Germinal center (tissue), 1 donor: ENCODE results near the gene CDC34.

Experiments
- DNase-seq: peaks from one replicate; pipeline ENCODE4 v3.0.0; 2012; ENCODE audit warnings: mixed read lengths, low spot score

CDC34 gene

DNA sequence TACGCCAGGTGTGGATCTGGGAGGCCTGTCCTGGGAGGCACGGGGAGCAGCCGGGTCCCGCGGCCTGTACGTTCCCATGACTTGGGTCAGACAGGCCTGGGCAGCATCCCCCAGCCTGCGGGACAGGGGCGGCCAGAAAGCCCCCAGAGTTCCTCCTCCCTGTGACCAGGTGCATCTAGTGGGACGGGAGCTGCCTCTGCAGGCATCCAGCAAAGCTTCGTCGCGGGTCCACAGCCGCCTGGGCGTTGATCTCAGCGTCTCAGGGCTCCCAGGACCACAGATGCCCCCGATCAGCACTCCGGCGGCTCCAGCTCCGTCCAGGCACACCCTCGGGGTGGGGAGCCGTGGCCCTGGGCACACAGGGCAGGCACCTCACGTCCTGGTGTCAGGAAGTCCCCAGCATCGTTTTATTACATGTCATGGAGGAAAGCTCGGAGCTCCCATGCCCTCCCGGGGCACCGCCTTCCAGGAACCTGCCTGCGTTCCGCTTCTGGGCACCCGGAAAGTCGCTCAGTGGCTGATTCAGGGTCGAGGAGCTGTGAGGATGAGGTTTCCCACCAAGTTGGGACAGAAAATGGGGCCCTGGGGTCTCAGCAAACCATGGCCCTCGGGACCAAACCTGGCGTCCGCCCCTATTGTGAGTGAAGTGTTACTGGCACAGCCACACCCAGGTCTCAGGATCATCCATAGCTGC is 10.8 kb downstream of the CDC34 start:
- no peak for DNase-seq

DNA sequence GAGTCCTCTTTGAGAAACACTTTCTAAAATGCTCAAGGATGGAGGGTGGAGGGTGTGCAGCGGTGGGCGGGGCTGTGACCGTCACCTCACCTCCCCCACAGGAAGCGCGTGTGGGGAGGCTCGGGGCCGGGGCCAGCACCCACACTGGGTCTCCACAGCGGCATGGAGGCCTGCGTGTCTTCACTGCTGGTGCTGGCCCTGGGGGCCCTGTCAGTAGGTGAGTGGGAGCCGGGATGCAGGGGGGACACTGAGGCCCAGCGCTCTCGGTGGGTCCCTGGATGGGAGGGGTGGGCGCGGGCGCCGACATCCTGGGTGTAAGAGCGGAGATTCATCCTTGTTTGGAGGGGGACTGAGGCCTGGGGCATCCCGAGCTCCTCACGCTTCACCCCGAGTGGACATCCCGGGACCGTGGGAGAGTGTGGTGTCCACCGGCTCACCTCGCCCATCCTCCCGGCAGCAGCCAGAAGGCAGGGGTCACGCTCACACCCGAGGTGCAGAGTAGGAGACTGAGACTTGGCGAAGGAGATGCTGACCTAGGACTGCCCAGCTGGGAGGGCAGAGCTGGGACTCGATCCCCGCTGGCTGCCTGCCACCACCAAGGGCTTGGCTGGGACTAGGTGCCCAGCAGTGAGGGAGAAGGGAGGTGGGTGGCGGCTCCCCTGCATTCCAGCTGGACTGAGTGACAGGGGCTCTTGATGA is 12.5 kb downstream of the CDC34 start, which contains the start of gene GZMM:
TSS of gene GZMM (plus strand) at position 144 of the 699 bp plus-strand sequence. CDS start at position 163, 19 bp downstream.
- DNase-seq = no peak

DNA sequence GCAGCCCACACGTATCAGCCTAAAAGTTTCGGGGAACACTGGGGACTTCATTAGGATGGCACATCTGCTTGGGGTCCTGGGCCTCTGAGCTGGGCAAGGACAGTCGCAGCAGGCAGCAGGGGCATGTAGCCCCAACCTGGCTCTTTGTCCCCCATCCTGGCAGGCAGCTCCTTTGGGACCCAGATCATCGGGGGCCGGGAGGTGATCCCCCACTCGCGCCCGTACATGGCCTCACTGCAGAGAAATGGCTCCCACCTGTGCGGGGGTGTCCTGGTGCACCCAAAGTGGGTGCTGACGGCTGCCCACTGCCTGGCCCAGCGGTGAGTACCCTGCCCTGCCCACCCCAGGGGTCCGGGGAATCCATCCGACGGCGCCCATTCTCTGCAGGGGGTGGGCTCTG is 15.6 kb downstream of the CDC34 start:
- DNase-seq = no peak

DNA sequence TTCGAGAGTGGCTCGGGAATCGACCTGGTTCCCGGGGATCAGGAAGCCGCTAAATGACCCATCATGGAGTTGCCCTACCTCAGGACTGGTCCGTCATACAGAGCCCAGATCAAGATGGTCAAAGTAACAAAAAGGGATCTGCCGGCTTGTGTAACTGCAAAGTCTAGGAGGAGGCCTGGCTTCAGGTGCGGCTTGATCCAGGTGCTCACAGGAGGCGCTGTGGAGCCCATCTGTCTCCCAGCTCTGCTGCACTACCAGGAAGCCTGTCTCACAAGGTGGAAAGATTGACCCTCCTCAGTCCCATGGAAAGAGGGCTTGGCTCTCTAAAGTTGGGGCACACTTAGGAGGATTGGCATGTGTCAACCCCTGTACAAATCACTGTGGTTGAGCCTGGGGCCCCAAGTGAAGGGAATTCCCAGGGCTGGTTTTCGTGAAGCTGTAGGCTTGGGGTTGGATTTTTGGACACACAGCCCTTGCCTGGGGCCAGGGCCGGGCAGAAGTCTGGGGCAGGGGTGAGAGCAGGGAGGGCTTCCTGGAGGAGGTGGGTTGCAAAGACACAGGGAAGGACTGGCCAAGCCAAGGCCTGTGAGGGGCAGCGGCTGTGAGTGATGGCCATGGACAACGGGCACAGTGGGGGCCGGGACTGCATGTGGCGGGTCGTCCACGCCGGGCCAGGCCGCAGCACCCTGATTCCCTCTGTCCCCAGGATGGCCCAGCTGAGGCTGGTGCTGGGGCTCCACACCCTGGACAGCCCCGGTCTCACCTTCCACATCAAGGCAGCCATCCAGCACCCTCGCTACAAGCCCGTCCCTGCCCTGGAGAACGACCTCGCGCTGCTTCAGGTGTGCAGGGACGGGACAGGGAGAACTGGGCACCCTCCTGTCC is 16.5 kb downstream of the CDC34 start:
- DNase-seq = no peak

DNA sequence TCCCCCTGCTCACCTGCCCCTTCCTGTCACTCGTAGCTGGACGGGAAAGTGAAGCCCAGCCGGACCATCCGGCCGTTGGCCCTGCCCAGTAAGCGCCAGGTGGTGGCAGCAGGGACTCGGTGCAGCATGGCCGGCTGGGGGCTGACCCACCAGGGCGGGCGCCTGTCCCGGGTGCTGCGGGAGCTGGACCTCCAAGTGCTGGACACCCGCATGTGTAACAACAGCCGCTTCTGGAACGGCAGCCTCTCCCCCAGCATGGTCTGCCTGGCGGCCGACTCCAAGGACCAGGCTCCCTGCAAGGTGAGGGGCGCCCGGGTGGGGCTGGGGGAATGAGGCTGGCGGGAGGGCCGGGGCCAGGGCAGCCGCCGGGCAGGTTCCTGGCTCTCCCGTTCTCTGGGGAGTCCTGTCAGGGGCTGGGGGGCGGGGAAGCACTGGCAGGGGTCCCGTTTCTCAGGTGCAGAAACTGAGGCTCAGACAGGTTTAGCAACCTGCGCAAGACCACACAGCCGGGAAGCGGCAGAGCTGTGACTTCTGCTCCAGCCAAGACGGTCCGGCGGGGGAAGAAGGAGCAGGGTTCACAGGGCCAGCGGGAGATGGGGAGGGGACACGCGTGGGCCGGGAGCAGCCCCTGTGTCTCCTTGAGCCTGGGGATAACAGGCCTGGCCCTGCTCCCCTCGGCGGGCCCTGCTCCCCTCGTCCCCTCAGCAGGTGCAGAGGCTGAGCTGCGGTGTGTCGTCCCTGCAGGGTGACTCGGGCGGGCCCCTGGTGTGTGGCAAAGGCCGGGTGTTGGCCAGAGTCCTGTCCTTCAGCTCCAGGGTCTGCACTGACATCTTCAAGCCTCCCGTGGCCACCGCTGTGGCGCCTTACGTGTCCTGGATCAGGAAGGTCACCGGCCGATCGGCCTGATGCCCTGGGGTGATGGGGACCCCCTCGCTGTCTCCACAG is 17.6 kb downstream of the CDC34 start:
- no peak for DNase-seq

DNA sequence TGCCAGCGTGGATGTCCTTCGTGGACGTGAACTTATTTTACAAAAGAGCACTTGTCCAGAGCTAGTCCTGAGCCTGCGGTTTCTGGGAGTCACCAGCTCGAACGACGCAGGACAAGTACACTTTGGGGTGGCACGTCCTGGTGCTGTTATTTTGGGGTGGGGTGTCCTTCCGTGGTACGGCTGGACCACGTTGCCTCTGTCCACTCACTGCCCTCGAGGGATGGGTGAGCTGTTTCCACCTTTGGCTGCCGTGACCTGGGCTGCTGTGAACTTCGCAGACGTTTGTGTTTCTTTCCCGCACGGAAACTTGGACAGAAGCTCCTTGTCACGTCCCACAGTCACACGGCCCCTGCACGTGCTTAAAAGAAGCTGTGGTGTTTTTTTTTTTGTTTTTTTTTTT is 23.3 kb downstream of the CDC34 start:
- no peak for DNase-seq

DNA sequence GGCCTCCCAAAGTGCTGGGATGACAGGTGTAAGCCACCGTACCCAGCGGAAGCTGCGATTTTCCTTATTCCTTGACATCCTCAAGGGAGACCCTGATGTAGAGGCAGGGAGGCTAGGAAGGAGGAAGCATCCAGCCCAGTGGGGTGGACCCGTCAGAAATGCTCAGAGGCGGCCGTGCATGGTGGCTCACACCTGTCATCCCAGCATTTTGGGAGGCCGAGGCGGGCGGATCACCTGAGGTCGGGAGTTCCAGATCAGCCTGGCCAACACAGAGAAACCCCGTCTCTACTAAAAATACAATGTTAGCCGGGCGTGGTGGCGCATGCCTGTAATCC is 23.9 kb downstream of the CDC34 start:
- no peak for DNase-seq

DNA sequence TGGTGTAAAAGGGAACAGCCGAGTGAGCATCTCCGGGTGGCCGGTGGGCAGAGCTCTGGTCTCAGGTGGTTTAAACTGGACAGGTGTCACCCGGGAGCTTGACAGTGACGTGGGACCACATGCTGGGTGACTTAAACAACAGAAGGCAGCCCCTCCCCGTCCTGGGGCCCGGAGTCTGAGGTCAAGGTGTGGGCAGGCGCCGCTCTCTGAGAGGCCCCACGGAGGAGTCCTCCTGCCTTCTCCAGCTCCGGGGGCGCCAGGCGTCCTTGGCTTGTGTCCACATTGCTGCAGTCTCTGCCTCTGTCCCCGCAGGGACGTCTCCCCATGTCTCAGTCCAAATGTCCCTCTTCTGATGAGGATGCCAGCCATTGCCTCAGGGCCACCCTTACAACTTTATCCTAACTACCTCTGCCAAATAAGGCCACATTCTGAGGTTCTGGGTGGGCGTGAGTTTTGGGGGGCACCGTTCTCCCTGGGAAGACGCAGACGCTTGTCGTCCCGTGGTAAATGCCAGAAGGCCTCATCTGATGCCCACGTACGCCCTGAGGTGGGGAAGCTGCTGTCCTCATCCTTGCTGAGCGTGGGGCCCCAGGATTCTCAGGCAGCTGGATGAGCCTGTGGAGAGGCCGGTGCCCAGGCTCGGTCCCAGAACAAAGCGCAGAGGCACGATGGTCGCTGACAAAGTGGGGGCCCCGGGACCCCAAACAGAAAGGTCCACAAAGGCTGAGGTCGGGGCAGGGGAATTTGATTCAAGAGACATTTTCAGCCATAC is 25.2 kb downstream of the CDC34 start:
- DNase-seq = no peak

DNA sequence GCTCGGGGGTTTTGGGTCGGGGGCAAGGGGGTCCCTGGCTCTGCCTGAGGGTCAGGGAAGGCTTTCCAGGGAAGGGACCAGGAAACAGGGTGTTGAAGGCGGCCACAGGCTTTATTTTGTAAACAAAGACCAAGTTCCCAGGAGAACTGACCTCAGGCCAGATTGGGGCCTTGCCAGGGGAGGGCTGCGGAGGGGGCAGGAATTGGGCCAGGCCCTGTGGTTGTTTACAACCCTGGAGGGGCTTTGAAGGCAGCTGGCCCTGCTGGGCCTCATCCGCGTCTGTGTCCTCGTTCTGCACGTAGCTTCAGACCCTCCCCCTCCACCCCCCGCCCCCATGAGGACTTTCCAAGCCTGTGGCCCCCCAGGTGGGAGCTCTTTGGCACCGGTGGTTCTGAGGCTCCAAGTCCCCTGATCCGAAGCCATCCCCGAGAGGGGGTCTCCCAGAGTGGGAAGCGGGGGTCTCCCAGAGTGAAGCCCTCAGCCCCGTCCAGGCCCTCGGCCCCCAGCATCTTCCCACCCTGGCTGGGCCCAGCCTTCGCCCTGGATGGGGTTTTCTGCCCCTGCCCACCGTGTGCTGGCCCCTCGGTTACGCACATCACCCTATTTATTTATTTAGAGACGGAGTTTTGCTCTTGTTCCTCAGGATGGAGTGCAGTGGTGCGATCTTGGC is 27.3 kb downstream of the CDC34 start:
- no peak for DNase-seq

DNA sequence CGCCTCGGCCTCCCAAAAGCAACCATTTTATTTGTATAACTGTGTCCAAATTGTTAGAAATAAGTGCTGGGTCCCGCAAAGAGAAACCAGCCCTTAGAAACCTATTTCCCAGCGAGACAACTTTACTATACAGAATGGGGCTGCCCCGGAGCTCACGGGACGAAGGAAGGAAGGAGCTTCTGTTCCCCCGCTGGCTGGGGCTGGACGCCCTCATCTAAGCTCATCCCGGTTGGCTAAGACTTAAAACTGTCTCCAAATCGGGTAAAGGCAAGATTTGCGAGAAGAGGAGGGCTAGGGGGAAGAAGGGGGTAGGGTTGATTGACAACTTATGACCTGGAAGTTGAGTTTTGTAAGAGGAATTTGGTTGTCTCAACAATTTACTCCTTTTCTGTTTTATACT is 28.6 kb downstream of the CDC34 start:
- no peak for DNase-seq

DNA sequence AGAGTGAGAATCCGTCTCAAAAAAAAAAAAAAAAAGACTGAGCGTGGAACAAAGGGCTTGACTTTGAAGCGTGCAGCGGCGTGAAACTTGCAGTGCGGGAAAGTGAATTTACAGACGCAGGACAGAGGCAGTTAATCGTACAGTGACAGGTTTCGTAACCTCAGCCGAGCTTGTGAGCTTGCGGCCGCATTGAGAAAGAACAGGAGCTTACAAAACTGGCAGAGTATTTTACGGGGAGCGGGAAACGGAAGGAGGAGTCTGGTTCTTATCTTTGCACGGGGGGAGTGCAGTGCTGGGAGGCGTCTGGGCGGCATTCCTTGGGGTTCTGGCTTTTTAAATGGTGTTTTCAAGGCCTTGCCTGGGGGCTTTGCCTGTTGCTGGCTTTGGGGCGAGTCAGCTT is 34.8 kb downstream of the CDC34 start:
- DNase-seq = no peak

DNA sequence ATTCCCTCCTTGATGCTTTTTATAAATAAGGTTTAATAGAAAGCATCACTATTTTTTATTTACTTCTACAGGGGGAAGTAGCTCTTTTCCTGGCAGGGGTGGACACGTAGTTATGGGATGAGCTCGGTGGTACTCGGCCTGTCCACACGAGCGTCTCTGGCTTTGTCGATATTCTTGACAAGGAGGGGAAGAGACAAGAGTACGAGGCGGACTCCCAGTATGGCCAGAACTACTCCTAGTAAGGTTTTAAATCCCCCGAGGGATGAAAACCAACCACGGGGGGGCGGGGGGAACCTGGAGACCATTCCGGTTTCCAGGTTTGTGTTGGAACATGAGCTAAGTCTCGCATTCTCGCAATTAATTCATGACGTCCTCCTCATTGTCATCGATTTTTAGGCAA is 35.3 kb downstream of the CDC34 start:
- DNase-seq = no peak

DNA sequence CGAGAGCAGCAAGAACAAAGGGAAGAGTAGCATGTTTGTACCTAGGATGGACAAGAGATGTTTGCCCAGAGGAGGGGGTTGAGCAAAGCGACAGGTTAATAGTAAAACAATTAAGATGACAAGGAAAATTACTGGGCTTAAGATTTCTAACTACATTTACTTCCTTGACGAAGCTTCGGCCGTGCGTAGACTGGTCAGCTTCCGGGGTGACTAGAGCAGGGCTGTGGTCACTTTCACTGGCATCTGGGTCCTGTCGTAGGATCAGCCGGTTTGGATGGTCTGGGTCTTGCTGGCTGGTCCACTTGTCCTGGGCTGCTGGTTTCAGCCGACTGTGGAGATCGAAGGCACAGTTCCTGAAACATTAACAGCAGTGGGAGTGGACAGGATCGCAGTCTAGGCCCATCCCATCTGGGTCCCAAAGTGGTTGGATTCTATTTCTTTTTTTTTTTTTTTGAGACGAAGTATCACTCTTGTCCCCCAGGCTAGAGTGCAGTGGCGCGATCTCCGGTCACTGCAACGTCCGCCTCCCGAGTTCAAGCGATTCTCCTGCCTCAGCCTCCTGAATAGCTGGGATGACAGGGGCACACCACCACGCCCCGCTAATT is 35.8 kb downstream of the CDC34 start:
- DNase-seq = no peak

DNA sequence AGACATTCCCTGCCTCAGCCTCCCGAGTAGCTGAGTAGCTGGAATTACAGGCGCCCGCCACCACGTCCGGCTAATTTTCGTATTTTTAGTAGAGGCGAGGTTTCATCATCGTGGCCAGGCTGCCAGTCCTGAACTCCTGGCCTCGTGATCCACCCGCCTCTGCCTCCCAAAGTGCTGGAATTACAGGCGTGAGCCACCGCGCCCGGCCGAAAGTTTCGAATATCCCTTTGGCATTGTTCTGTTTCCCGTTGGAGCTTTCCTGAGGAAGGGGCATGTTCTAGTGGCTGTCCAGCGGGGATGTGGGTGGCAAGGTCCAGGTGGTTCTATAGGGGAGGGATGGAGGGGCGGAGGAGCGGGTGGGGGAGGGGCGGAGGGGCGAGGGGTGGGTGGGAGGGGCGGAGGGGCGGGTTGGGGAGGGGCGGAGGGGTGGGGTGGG is 38.7 kb downstream of the CDC34 start:
- DNase-seq = peak; percentile 32

DNA sequence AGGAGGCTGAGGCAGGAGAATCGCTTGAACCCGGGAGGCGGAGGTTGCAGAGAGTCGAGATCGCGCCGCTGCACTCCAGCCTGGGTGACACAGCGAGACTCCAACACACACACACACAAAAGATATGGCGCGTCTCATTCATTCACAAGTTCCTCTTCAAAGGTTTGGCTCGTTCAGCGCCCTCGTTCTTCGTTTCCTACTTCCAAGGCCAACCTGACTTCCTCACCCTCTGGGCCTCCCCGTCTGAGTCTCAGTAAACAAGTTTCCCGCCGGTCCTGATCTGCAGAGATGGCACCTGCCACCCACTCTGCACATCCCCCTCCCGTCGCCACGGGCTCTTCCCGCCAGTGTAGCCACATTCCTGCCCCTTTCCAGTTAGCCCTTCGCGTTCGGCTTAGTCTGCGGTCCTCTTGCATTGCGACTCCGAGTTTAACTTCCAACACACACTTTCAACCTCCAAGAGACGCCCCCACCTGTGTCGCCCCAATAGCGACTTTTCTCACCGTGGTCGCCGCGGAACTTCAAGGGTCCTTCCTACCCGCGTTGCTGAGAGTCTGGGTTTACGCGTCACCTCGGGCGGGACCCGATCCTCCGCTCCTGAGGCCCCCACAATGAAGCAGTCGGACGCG is 39.5 kb downstream of the CDC34 start:
- DNase-seq = peak; percentile 59

DNA sequence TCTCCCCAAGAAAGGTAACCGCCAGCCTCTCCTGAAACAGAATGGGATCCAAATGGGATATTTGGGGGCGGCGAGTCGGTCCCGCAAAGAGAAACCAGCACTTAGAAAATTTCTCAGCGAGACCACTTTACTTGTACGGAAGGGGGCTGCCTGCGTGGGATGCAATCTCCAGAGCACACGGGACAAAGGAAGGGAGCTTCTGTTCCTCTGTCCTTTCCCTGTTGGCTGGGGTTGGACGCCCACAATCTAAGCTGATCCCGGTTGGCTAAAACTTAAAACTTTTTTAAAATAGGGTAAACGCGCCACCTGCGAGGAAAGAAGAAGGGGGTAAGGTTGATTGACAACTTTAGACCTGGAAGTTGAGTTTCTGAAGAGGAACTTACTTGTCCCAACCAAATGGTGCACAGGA is 40.0 kb downstream of the CDC34 start:
- peak; percentile 56 for DNase-seq

DNA sequence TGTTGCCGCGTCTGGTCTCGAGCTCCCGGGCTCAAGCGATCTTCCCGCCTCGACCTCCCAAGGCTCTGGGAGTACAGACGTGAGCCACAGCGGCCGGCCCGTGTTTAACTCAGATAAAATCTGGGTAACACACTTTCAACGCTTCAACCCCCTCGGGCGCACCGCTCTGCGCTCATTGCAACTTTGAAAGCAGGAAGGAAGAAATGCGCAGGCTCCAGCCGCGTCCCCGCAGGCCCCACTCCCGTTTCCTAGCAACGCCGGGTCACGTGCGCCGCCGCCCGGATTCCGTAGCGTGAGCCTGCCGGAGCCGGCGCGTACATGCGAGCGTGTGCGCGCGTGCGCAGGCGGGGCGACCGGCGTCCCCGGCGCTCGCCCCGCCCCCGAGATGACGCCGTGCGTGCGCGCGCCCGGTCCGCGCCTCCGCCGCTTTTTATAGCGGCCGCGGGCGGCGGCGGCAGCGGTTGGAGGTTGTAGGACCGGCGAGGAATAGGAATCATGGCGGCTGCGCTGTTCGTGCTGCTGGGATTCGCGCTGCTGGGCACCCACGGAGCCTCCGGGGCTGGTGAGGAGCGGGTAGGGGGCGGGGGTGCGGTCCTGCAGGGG is 40.7 kb downstream of the CDC34 start, which contains the start of gene BSG:
TSS of gene BSG (plus strand) at position 457 of the 603 bp plus-strand sequence. CDS start at position 496, 39 bp downstream.
- DNase-seq = peak; percentile 100

DNA sequence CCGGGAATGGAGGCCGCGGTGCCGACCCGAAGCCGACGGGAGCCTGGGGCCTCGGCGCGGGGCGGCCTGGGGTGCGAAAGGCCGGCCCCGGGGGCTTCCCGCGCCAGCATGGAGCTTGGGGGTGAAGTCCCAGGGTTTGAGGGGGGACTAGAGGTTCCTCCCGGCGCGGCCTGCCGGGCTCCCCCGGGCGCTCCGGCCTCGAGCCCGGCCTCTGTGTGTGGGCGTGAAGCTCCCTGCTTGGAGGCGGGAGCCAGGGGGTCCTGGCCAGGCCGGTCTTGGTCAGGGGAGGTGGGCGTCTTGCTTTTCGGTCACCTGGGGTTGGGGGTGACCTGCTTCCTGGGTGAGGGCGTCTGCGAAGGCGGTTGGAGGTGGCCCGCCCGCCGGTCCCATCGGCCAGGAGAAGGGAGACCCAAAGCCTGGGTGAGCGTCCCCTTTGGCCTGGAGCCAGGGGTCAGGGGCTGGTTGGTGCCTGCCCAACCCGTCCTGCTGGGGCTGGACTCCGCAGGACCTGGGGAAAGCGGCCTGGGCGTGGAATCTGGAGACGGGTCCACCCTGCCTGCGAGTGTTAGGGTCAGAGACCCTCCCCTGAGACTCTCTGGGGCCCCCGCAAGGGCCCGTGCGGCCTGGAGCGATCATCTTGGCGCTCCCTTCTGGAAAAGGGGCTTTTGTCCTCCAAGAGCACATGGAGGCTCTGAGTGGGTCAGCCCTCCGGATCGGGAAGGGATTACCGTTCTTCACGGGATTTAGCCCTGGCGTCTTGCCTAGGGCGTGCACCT is 41.4 kb downstream of the CDC34 start:
- DNase-seq = no peak
